Measurements from ENCODE around the gene CAMTA1. TPM values are rescaled to one million over a fixed set of nuclear protein-coding genes. Genes with fewer than 3 reads are reported as not detected.

CAMTA1 gene
- total RNA-seq, 1 donor: 56.1 TPM

- TF ChIP-seq CTCF (IDR thresholded peaks at IDR 0.05; ENCODE audit: insufficient read depth, low read depth, low read length): no peak
- no peak overlapping the region for H3K4me3 ChIP-seq (ENCODE audit: low read depth, low read length)
- no peak for DNase-seq (ENCODE audit: low read depth)
These were observed 7.4 kb upstream of the CAMTA1 start for GRCh38 chr1:6777813-6778212.

- no peak for TF ChIP-seq CTCF (IDR thresholded peaks at IDR 0.05; ENCODE audit: insufficient read depth, low read depth, low read length)
- no peak for DNase-seq (ENCODE audit: low read depth)
- H3K4me3 ChIP-seq (ENCODE audit: low read depth, low read length): no peak overlapping the region
These were observed 6.0 kb upstream of the CAMTA1 start for GRCh38 chr1:6779089-6779805.

- DNase-seq (ENCODE audit: low read depth): no peak
- TF ChIP-seq CTCF (IDR thresholded peaks at IDR 0.05; ENCODE audit: insufficient read depth, low read depth, low read length): no peak
- no peak overlapping the region for H3K4me3 ChIP-seq (ENCODE audit: low read depth, low read length)
These were observed 3.1 kb upstream of the CAMTA1 start for GRCh38 chr1:6782151-6782550.

- no peak for DNase-seq (ENCODE audit: low read depth)
- H3K4me3 ChIP-seq (ENCODE audit: low read depth, low read length): no peak overlapping the region
- no peak for TF ChIP-seq CTCF (IDR thresholded peaks at IDR 0.05; ENCODE audit: insufficient read depth, low read depth, low read length)
These were observed 2.0 kb upstream of the CAMTA1 start for GRCh38 chr1:6783221-6783620.

- H3K4me3 ChIP-seq (ENCODE audit: low read depth, low read length): peak overlapping the region; percentile 77
- peak; percentile 31 for DNase-seq (ENCODE audit: low read depth)
- peak; percentile 3 for TF ChIP-seq CTCF (IDR thresholded peaks at IDR 0.05; ENCODE audit: insufficient read depth, low read depth, low read length)
These were observed 1.2 kb upstream of the CAMTA1 start for GRCh38 chr1:6783936-6784559.

GRCh38 chr1:6784560-6785317, 515 bp upstream of the CAMTA1 start:
- DNase-seq (ENCODE audit: low read depth): peak; percentile 100
- no peak for TF ChIP-seq CTCF (IDR thresholded peaks at IDR 0.05; ENCODE audit: insufficient read depth, low read depth, low read length)
- peak overlapping the region; percentile 77 for H3K4me3 ChIP-seq (ENCODE audit: low read depth, low read length)

Data from fibroblast of villous mesenchyme (primary cell).